Vagina (tissue), 2 donors: ENCODE data around the gene GLT6D1. TPM values are rescaled to one million over a fixed set of nuclear protein-coding genes. Genes with fewer than 3 reads are reported as not detected.

ENCODE experiments used
- DNase-seq, 2 donors: peaks; one replicate each; pipeline ENCODE4 v3.0.0-alpha.2; 2017; ENCODE audit errors: extremely low spot score in 2 of 2
- H3K27ac ChIP-seq: fragments of 200-600 bp; sonication (generic); one replicate; pipeline ENCODE4 v1.5.1; 2019
- H3K27me3 ChIP-seq: fragments of 200-600 bp; sonication (generic); one replicate; pipeline ENCODE4 v1.5.1; 2019
- H3K36me3 ChIP-seq, 2 donors: fragments of 200-600 bp; sonication (generic); one replicate each; pipeline ENCODE4 v1.5.1; 2017 to 2019
- H3K4me1 ChIP-seq: fragments of 200-600 bp; sonication (generic); one replicate; pipeline ENCODE4 v1.5.1; 2019
- H3K4me3 ChIP-seq, 2 donors: fragments of 200-600 bp; sonication (generic); 1 replicate in 1 of 2; 2 replicates in 1 of 2; pipeline ENCODE4 v1.5.1; 2016 to 2019
- H3K9me3 ChIP-seq: fragments of 200-600 bp; sonication (generic); one replicate; pipeline ENCODE4 v1.5.1; 2019
- POLR2A ChIP-seq, 2 donors: fragments of 450-650 bp; IDR thresholded peaks; one replicate each; pipeline ENCODE4 v1.6.1; 2017; ENCODE audit warnings: antibody characterized with exemption in 2 of 2, mild to moderate bottlenecking in 2 of 2, moderate library complexity in 2 of 2
- POLR2AphosphoS5 ChIP-seq, 2 donors: sonication (generic); formaldehyde crosslinking; IDR thresholded peaks; one replicate each; pipeline ENCODE4 v1.9.0; 2017; ENCODE audit warnings: antibody characterized with exemption in 2 of 2, mild to moderate bottlenecking in 2 of 2, low read depth in 1 of 2; ENCODE audit not compliant: insufficient read depth in 1 of 2
- intact Hi-C: fragments of 100-400 bp; cut with DNase I; formaldehyde crosslinking; loops from one replicate; pipeline ENCODE4 v1.15.1; 2023
- total RNA-seq: library from RNA; depleted of rRNA; stranded (reverse); fragments of >200 nt; gene quantifications from one replicate; pipeline ENCODE4 v1.2.3, GENCODE V29; 2016
- TF ChIP-seq, protein P1 (sequence below), 3 experiments: fragments of 450-650 bp in 2 of 3; fragments of 200-600 bp in 1 of 3; sonication (generic) in 1 of 3; IDR thresholded peaks; one replicate each; pipeline ENCODE4 v1.5.1; 2017 to 2019; ENCODE audit warnings: antibody characterized with exemption in 3 of 3, mild to moderate bottlenecking in 2 of 3, moderate library complexity in 2 of 3

The GLT6D1 gene
- total RNA-seq, 1 donor from 2014 or later: not detected

DNA sequence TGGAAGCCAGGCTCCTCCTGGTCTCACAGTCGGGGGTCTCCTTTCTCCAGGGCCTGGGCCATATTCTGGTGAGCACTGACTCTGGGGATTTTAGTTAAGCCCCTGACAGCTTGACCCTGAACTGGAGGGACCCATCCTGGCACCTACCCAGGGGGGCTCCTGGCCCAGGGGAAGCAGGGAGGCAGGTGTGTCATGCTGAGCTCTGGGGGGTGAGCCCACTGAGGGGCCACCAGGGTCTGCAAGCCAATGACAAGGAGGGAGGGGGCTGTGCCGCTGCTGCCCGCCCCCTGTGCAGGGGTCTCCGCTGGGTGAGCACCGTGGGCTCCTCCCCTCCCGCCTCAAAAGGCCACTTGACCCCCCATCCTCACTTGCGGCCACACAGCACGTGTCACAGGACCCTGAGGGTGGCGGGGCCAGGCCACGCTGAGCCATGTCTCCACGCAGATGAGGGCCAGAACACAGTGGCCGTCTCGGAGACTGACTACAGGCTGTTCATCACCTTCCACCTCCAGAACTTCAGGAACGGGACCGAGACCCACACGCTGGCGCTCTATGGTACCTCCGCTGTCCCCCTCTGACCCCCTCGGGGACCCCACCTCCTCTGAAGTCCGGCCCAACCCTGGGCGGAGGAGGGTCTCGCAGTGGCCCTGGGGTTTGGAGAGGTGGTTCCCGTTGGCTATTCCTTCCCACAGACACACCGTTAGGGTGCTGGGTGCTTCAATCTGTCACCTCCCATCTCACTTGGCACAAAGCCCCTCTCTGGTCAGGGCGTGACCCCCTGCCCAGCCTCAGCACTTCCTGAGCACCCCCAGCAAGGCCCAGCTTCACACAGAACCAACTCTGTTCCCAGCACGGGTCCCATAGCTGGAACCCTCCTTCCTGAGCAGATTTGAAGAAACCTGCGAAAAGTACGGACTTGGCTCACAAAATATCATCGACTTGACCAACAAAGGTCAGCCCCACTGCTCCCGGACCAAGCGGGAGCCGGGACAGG is 25.8 kb upstream of the GLT6D1 start:
- no peaks in the 10 kb centered on the region for H3K27me3 ChIP-seq
- no peak overlapping the region for H3K27ac ChIP-seq
- H3K4me3 ChIP-seq: no peak overlapping the region
- no peak for DNase-seq
- no peaks in the 10 kb centered on the region for H3K4me1 ChIP-seq
- TF ChIP-seq, protein P1, sequence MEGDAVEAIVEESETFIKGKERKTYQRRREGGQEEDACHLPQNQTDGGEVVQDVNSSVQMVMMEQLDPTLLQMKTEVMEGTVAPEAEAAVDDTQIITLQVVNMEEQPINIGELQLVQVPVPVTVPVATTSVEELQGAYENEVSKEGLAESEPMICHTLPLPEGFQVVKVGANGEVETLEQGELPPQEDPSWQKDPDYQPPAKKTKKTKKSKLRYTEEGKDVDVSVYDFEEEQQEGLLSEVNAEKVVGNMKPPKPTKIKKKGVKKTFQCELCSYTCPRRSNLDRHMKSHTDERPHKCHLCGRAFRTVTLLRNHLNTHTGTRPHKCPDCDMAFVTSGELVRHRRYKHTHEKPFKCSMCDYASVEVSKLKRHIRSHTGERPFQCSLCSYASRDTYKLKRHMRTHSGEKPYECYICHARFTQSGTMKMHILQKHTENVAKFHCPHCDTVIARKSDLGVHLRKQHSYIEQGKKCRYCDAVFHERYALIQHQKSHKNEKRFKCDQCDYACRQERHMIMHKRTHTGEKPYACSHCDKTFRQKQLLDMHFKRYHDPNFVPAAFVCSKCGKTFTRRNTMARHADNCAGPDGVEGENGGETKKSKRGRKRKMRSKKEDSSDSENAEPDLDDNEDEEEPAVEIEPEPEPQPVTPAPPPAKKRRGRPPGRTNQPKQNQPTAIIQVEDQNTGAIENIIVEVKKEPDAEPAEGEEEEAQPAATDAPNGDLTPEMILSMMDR (IDR thresholded peaks at IDR 0.05): no peak
- no peak for TF ChIP-seq POLR2A (IDR thresholded peaks at IDR 0.05)
- TF ChIP-seq POLR2AphosphoS5 (IDR thresholded peaks at IDR 0.05; ENCODE audit: insufficient read depth in 1 of 2, low read depth in 1 of 2): no peak
- no peaks in the 10 kb centered on the region for H3K36me3 ChIP-seq
- intact Hi-C loops: no loop called here
- no peaks in the 10 kb centered on the region for H3K9me3 ChIP-seq

DNA sequence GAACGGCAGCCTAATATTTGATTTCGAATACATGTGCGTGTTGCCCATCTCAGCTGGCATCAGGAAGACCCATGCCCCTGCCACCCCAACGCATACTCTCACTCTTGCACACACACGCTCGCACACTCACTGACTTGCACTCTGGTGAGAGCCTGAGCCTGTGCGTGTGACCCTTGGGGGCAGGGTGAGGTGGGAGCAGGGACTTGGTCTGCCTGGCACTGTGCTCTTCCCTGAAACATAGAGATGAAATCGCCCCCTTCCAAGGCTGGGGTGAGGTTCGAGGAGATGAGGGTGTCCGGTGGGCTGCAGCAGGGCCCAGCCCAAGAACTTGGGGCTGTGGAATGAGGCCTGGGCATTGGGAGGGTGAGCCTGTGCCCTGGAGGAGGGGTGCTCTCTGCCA is 24.9 kb upstream of the GLT6D1 start:
- Histone ChIP-seq H3K36me3 (no peaks in the 10 kb centered on the region), H3K4me1 (no peaks in the 10 kb centered on the region), H3K27ac (no peak overlapping the region), H3K27me3 (no peaks in the 10 kb centered on the region), H3K9me3 (no peaks in the 10 kb centered on the region), H3K4me3 (no peak overlapping the region)
- no peak for TF ChIP-seq POLR2A (IDR thresholded peaks at IDR 0.05)
- TF ChIP-seq POLR2AphosphoS5 (IDR thresholded peaks at IDR 0.05; ENCODE audit: insufficient read depth in 1 of 2, low read depth in 1 of 2): no peak
- DNase-seq: no peak
- intact Hi-C loops: no loop called here

DNA sequence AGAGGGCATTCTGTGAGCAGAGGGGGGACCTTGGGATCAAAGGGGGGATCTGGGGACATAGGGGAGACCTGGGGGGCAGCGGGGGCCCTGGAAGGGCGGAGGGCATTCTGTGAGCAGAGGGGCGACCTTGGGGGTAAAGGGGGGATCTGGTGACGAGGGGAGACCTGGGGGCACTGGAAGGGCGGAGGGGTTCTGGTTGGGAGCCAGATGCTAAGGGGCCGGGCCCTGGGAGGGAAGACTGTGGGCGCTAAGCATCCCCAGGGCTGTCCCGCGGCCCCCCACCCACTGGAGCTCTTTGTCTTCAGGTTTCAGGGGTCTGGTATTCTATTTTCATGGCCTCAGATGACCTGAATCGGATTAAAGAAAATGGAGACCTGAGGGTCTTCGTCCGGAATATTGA is 24.5 kb upstream of the GLT6D1 start:
- no peaks in the 10 kb centered on the region for H3K9me3 ChIP-seq
- H3K27ac ChIP-seq: no peak overlapping the region
- no peaks in the 10 kb centered on the region for H3K4me1 ChIP-seq
- no peak for TF ChIP-seq POLR2AphosphoS5 (IDR thresholded peaks at IDR 0.05; ENCODE audit: insufficient read depth in 1 of 2, low read depth in 1 of 2)
- no peak for TF ChIP-seq POLR2A (IDR thresholded peaks at IDR 0.05)
- TF ChIP-seq, protein P1 (IDR thresholded peaks at IDR 0.05): no peak
- intact Hi-C loops: no loop called here
- H3K27me3 ChIP-seq: no peaks in the 10 kb centered on the region
- H3K36me3 ChIP-seq: no peaks in the 10 kb centered on the region
- H3K4me3 ChIP-seq: no peak overlapping the region
- no peak for DNase-seq

DNA sequence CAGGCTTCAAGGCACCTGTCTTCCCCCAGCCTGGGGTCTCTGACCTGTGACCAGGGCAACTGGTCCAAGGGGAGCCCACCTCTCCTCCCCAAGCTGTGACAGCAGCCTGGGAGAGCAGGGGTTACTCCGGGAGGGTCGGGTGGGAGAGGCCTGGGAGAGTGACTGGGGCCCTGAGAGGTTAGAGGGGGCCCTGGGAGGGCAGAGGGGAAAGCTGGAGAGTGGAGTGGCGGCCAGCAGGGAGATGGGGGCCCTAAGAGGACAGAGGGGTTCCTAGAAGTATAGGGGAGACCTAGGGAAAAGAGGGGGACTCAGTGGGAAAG is 24.1 kb upstream of the GLT6D1 start:
- no peaks in the 10 kb centered on the region for H3K9me3 ChIP-seq
- H3K27ac ChIP-seq: no peak overlapping the region
- H3K4me3 ChIP-seq: no peak overlapping the region
- intact Hi-C loops: no loop called here
- H3K4me1 ChIP-seq: no peaks in the 10 kb centered on the region
- TF ChIP-seq POLR2AphosphoS5 (IDR thresholded peaks at IDR 0.05; ENCODE audit: insufficient read depth in 1 of 2, low read depth in 1 of 2): no peak
- TF ChIP-seq, protein P1 (IDR thresholded peaks at IDR 0.05): no peak
- TF ChIP-seq POLR2A (IDR thresholded peaks at IDR 0.05): no peak
- H3K36me3 ChIP-seq: no peaks in the 10 kb centered on the region
- no peaks in the 10 kb centered on the region for H3K27me3 ChIP-seq
- no peak for DNase-seq

DNA sequence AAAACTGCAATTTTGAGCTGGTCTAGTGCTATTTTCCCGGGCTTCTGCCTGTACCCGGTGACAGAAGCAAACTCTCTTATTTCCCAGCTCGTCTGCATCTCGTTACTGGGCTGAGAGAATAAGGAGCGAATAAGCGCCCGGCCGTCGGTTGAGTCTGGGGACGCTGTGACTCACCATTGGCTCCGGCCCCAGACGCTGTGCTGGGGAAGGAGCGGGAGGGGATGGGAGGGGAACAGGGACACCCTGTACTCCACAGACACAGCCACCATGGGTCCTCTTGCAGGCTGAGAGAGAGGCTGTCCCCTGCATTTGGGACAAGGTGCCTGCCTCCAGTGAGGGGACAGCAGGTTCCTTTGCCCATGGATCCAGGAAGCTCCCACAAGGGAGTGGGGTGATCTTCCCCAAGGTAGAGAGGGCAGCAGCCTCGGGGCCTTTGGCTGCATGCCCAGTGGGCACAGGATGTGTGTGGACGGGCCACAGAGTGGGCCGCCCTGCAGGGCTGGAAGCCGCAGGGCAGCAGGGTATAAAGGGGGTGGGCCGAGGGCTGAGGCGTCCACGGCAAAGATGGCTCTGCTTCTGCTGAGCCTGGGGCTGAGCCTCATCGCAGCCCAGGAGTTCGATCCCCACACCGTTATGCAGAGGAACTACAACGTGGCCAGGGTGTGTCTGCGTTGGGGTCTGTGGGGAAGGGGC is 23.6 kb upstream of the GLT6D1 start, which contains the start of gene LCN9:
LCN9 (plus strand) TSS at position 552 of the 693 bp plus-strand sequence; CDS start at position 565, 13 bp downstream.
- Histone ChIP-seq H3K4me3 (no peak within 1 kb of the TSS), H3K27me3 (no peaks in the 10 kb centered on the region), H3K27ac (no peak within 1 kb of the TSS), H3K9me3 (no peaks in the 10 kb centered on the region), H3K36me3 (no peaks in the 10 kb centered on the region), H3K4me1 (no peaks in the 10 kb centered on the region)
- TF ChIP-seq, protein P1 (IDR thresholded peaks at IDR 0.05): no peak
- no peak for TF ChIP-seq POLR2A (IDR thresholded peaks at IDR 0.05)
- TF ChIP-seq POLR2AphosphoS5 (IDR thresholded peaks at IDR 0.05; ENCODE audit: insufficient read depth in 1 of 2, low read depth in 1 of 2): no peak
- no peak for DNase-seq
- intact Hi-C loops: no loop called here
